ENCODE data around the gene SORCS1. TPM values are rescaled to one million over a fixed set of nuclear protein-coding genes. Genes with fewer than 3 reads are reported as not detected.

SORCS1 gene
- total and polyA plus RNA-seq, 2 of the 8 experiments (the other 6 are each of a cell fraction or from before 2014, with no cell fraction given) = 4.1 to 4.6 TPM

DNA sequence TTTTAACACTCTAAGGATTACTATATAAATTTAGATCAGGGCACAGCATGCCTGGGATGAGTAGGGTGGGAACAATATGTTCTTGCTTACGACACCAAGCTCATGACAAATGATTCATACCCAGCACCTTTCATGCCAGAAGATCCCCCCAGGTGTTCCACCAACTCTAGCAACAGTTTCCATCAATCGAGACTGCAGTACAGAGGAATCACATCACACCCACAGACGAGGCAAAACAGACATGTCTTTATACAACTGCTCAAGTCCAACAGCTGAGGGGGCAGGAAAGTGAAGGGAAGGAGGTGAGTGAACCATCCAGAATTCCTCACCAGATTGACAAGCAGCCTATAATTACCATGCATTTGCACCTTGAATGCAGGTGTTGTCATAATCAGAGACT is 3.6 kb downstream of the SORCS1 start:
- Histone ChIP-seq H4K20me1 (replicated peaks in 1 of 2; ENCODE audit: control insufficient read depth in 1 of 2, insufficient read depth in 2 of 2, low read length in 2 of 2) (no peaks in the 10 kb centered on the region), H4K8ac (ENCODE audit: extremely low read depth, insufficient read depth, low read length) (no peak overlapping the region), H3K4me2 (ENCODE audit: insufficient read depth in 1 of 2, low read depth in 2 of 2, low read length in 2 of 2) (no peak overlapping the region; a peak in 1 of 4 replicates), H4K5ac (ENCODE audit: insufficient read length, low read depth, low read length) (no peak overlapping the region), H3K4me3 (ENCODE audit: extremely low read depth in 1 of 4, insufficient read depth in 2 of 4, low read depth in 3 of 4, low read length in 4 of 4) (no peak overlapping the region), H2AFZ (ENCODE audit: low read length) (no peak overlapping the region), H2BK20ac (ENCODE audit: low read length) (no peak overlapping the region), H3K79me2 (ENCODE audit: control insufficient read depth in 1 of 2, insufficient read depth in 2 of 2, low read length in 2 of 2) (no peaks in the 10 kb centered on the region), H3K18ac (ENCODE audit: extremely low read depth, low read length) (no peak overlapping the region), H2BK15ac (ENCODE audit: low read length) (no peak overlapping the region), H3K4ac (replicated peaks; ENCODE audit: insufficient read length, low read depth, low read length) (no peak overlapping the region), H3K79me1 (ENCODE audit: low read depth, low read length) (no peaks in the 10 kb centered on the region), H3K14ac (ENCODE audit: insufficient read length) (no peak overlapping the region), H3K36me3 (ENCODE audit: control insufficient read depth in 2 of 4, insufficient read depth in 4 of 4, low read length in 3 of 4) (no peaks in the 10 kb centered on the region), H3K27ac (ENCODE audit: low read depth, low read length) (no peak overlapping the region), H2BK120ac (replicated peaks; ENCODE audit: low read depth, low read length) (no peak overlapping the region), H2AK5ac (ENCODE audit: low read depth, low read length) (no peak overlapping the region), H2BK5ac (ENCODE audit: low read depth, low read length) (no peak overlapping the region), H3K27me3 (replicated peaks in 1 of 4; ENCODE audit: control insufficient read depth in 3 of 4, extremely low read depth in 1 of 4, insufficient read depth in 3 of 4, low read length in 3 of 4) (peaks cover 3 to 16% (median 9%) of the 10 kb centered on the region in 4 experiments; a peak in 6 of 7 replicates), H2BK12ac (ENCODE audit: low read depth, low read length) (no peak overlapping the region), H3K4me1 (replicated peaks in 1 of 4; ENCODE audit: control insufficient read depth in 3 of 4, insufficient read depth in 4 of 4, low read length in 3 of 4) (peaks cover 0 to 16% (median 7%) of the 10 kb centered on the region in 4 experiments; a peak in 4 of 7 replicates), H3K23ac (ENCODE audit: insufficient read length) (no peak overlapping the region), H3K9me3 (ENCODE audit: insufficient read depth in 2 of 2, low read depth in 1 of 2, low read length in 1 of 2) (no peaks in the 10 kb centered on the region), H3K23me2 (ENCODE audit: low read depth, low read length) (peaks cover 10% of the 10 kb centered on the region), H3K9ac (replicated peaks in 1 of 4; ENCODE audit: extremely low read depth in 1 of 4, low read depth in 3 of 4, low read length in 3 of 4) (no peak overlapping the region), H4K91ac (replicated peaks; ENCODE audit: insufficient read length, low read length) (no peak overlapping the region), H3K56ac (replicated peaks; ENCODE audit: insufficient read length, low read depth, low read length) (no peak overlapping the region)
- ChIA-PET POLR2A (ENCODE audit: partially characterized antibody) (no interaction called here), CTCF (ENCODE audit: partially characterized antibody) (interaction anchor here (0.5 kb wide), 1 partner anchor 190 kb away, joined by 3 read pairs; no protein-coding TSS in a partner anchor)
- 89% methylated on average over 3 of the region's 3 CpGs; no CpG with 5 or more reads in 1 of the 2 experiments for WGBS, 2 experiments (ENCODE audit: extremely low coverage in 1 of 2, insufficient coverage in 1 of 2, insufficient read length in 1 of 2, insufficient replicate concordance in 2 of 2, low coverage in 1 of 2, low lambda C conversion rate in 2 of 2, missing lambda C conversion rate in 1 of 2)
- DNase-seq (ENCODE audit: low read depth in 1 of 2, low spot score in 2 of 2) (no peak), FAIRE-seq (no peak)
- TF ChIP-seq SP1 (IDR thresholded peaks at IDR 0.05; ENCODE audit: low read depth, low read length) = no peak
- TF ChIP-seq RNF2 (IDR thresholded peaks at IDR 0.05; ENCODE audit: borderline replicate concordance, low read depth, low read length, missing control alignments, poor library complexity, severe bottlenecking) = no peak
- no peak for TF ChIP-seq NRF1 (IDR thresholded peaks at IDR 0.05; ENCODE audit: low read depth, low read length)
- TF ChIP-seq, protein P1, sequence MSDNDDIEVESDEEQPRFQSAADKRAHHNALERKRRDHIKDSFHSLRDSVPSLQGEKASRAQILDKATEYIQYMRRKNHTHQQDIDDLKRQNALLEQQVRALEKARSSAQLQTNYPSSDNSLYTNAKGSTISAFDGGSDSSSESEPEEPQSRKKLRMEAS (IDR thresholded peaks at IDR 0.05) = no peak
- no peak for TF ChIP-seq KDM5A (IDR thresholded peaks at IDR 0.05; ENCODE audit: low read length)
